Colonic mucosa (tissue), 4 donors: Measurements from ENCODE around the gene XIST. TPM values are rescaled to one million over a fixed set of nuclear protein-coding genes. Genes with fewer than 3 reads are reported as not detected.

ENCODE experiments used
- DNase-seq: peaks from one replicate; pipeline ENCODE4 v3.0.0-alpha.2; 2020
- H3K27ac ChIP-seq: fragments of 200-600 bp; one replicate; pipeline ENCODE4 v1.8.0; 2021
- H3K27me3 ChIP-seq: fragments of 200-600 bp; one replicate; pipeline ENCODE4 v1.8.0; 2021
- H3K36me3 ChIP-seq: fragments of 200-600 bp; one replicate; pipeline ENCODE4 v1.8.0; 2021
- H3K4me1 ChIP-seq: fragments of 200-600 bp; one replicate; pipeline ENCODE4 v1.8.0; 2021; ENCODE audit warnings: mild to moderate bottlenecking
- H3K4me3 ChIP-seq: fragments of 200-600 bp; one replicate; pipeline ENCODE4 v1.8.0; 2021
- H3K9ac ChIP-seq, 2 donors: one replicate each; pipeline ENCODE4 v1.7.0; 2013; ENCODE audit warnings: control low read depth in 2 of 2, low read depth in 2 of 2, low read length in 2 of 2
- H3K9me3 ChIP-seq: fragments of 200-600 bp; one replicate; pipeline ENCODE4 v1.8.0; 2021
- intact Hi-C: fragments of 100-400 bp; cut with DNase I; formaldehyde crosslinking; loops from one replicate; pipeline ENCODE4 v1.14.1; 2022
- total RNA-seq, 2 donors: library from RNA; stranded (reverse); fragmentation: NEBNext Ultra II Directional in 1 of 2; extraction: Animal tissue kit (Norgen Biotek cat#: 25700) in 1 of 2; gene quantifications; one replicate each; pipeline ENCODE4 v1.2.1, GENCODE V29; 2021
- TF ChIP-seq, protein P1 (sequence below): fragments of 200-600 bp; IDR thresholded peaks from one replicate; pipeline ENCODE4 v1.8.0; 2022; ENCODE audit warnings: antibody characterized with exemption, mild to moderate bottlenecking
- donor health status: healthy.
- donor health status: DM: no; HTN: no; CAD: no.
- donor health status: DM: no; HTN: no; CAD: no.

Gene XIST
- total RNA-seq, 2 donors from 2014 or later = 148 to 169 TPM

DNA sequence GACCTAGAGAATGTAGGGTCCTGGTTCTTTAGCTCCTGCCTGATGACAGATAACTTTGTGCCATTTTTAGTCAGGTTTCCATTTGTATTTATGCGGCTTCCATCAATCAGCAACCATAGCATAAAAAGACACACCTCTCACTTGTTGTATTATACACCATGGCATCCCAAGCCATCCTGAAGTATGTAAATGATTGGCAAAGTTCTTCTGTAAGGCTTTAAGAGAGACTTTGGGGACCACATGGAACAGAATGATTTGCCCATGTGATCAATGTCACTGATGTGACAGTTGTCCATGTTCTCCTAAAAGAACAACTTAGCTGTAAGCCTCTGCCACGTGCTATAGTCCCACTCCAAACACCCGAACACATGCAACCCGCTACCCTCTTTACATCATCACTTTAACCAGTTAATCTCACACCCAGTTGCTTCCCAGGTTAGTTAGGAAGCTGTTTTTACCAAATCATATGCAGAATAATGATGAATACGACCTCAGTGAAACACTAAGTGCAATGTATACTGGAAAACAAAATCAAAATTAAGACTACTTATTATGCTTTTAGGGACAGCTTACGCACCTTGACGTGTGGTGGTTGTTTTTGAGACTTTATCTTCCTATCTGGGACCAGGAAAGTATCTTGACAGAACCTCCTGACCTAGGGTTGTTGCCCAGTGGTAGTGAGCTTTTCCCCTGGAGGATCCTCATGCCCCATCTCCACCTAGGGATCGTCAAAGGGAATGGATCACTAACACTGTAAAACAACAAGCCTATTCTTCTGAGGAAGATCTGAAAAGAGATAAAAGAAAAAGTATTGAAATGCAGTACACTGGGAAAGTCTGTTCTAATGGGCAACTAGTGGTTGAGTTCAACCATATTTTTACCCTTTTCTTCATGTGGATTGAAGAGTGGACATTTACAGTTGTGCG is 21.8 kb downstream of the XIST start:
- intact Hi-C loops = no loop called here

DNA sequence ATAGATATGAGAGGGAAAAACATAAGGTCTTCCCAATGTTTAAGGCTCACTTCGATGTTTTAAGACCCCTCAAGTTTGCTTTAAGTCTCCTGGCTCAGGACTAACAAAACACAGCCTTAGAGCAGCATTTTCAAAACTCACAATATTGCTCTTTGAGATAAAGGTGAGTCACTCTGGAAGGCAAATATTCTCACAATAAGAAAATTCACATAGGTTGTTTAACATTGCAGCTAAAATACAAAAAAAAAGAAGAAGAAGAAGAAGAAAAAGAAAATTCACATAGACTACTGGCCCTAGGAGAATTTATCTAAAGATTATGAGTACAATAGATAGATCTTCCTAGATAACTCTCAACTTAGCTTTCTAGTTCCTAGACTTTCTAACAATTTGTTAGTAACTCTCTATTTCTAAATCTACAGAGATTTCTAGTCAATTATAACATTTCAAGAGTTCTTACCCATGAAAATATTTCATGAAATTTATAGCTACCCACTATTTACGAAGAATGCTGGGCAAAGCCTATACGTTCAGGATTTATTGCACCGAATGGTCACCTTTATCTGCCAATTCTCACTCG is 22.5 kb downstream of the XIST start:
- intact Hi-C loops = no loop called here
- DNase-seq = no peak
- H3K9ac ChIP-seq = no peak overlapping the region
- H3K4me3 ChIP-seq = no peak overlapping the region
- no peaks in the 10 kb centered on the region for H3K36me3 ChIP-seq
- H3K4me1 ChIP-seq = no peaks in the 10 kb centered on the region
- TF ChIP-seq, protein P1, sequence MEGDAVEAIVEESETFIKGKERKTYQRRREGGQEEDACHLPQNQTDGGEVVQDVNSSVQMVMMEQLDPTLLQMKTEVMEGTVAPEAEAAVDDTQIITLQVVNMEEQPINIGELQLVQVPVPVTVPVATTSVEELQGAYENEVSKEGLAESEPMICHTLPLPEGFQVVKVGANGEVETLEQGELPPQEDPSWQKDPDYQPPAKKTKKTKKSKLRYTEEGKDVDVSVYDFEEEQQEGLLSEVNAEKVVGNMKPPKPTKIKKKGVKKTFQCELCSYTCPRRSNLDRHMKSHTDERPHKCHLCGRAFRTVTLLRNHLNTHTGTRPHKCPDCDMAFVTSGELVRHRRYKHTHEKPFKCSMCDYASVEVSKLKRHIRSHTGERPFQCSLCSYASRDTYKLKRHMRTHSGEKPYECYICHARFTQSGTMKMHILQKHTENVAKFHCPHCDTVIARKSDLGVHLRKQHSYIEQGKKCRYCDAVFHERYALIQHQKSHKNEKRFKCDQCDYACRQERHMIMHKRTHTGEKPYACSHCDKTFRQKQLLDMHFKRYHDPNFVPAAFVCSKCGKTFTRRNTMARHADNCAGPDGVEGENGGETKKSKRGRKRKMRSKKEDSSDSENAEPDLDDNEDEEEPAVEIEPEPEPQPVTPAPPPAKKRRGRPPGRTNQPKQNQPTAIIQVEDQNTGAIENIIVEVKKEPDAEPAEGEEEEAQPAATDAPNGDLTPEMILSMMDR = no peak
- H3K27ac ChIP-seq = no peak overlapping the region
- no peaks in the 10 kb centered on the region for H3K9me3 ChIP-seq
- H3K27me3 ChIP-seq = no peaks in the 10 kb centered on the region

More for the DNA sequence above, 21.8 kb downstream of the XIST start:
- DNase-seq = no peak
- TF ChIP-seq, protein P1 = no peak
- no peak overlapping the region for H3K9ac ChIP-seq
- no peaks in the 10 kb centered on the region for H3K27me3 ChIP-seq
- H3K9me3 ChIP-seq = no peaks in the 10 kb centered on the region
- H3K4me1 ChIP-seq = no peaks in the 10 kb centered on the region
- H3K36me3 ChIP-seq = no peaks in the 10 kb centered on the region
- no peak overlapping the region for H3K4me3 ChIP-seq
- H3K27ac ChIP-seq = no peak overlapping the region

DNA sequence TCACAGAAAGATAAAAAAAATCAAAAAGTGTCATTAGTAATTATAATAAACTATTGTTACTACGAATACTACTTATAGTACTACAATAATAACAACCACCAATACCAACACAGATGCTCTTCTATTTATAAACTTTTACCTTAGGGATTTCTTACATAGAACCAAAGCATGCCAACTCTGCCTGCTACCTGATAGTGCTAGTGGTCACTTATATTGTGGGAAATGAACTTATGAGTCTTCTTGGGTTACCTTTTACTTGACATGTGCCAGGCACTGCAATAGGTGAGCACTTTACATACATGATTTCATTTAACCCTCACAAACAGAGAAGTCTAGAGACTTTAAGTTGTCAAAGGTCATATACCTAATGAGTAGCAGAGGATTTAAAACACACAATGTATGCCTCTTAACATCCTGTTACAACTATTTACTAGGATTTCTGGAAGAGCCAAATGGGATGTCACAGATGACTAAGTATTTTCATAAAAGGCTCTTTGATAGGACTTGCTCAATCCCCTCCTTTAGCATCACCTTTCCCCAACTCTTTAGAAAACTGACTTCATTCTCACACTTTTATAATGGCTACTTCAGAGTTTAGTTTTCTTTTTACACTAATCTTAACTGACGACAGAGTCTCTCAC is 24.3 kb downstream of the XIST start:
- Histone ChIP-seq H3K36me3 (no peaks in the 10 kb centered on the region), H3K4me3 (no peak overlapping the region)

DNA sequence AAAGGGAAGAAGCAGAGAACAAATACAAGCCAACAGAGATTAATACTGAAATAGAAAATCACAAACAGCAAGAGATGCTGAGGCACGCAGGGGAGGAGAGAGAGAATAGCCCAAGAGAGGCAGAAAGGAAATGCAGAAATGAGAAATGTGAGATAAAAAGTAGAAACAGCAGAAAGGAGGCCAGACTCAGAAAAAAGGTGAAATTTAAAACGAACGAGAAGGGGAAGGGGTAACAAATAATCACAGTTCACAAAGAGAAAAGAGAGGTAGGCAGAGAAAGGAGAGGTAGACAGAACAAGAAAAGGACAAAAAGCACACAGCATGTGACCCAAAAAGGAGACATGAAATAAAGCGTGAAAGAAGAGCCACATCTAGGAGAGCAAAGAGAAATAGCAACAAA is 25.1 kb downstream of the XIST start:
- Histone ChIP-seq H3K36me3 (no peaks in the 10 kb centered on the region), H3K9me3 (no peaks in the 10 kb centered on the region), H3K4me3 (no peak overlapping the region), H3K27me3 (no peaks in the 10 kb centered on the region), H3K4me1 (no peaks in the 10 kb centered on the region), H3K9ac (no peak overlapping the region), H3K27ac (no peak overlapping the region)
- TF ChIP-seq, protein P1 = no peak
- intact Hi-C loops = no loop called here
- DNase-seq = no peak

More for the DNA sequence above, 24.3 kb downstream of the XIST start:
- TF ChIP-seq, protein P1 = no peak
- intact Hi-C loops = no loop called here
- Histone ChIP-seq H3K27ac (no peak overlapping the region), H3K9me3 (no peaks in the 10 kb centered on the region), H3K9ac (no peak overlapping the region), H3K27me3 (no peaks in the 10 kb centered on the region), H3K4me1 (no peaks in the 10 kb centered on the region)
- DNase-seq = no peak

DNA sequence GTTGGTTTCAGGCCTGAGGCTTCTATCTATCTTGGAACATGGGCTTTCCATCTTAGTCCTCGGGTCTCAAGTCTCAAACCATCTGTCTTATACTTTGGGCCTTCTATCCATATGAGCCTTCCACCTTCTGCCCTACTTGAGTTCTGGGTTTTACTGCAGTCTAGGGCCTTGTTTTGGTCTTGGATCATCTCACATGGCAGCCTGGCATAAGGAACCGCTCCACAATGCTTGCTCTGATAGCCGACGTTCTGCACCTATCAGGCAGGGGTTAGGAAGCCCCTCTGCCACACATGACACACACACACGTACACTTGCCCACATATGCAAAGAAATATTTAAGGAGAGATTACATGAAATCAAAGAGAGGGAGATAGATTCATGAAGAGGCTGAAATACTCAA is 25.5 kb downstream of the XIST start:
- DNase-seq = no peak
- Histone ChIP-seq H3K27ac (no peak overlapping the region), H3K4me3 (no peak overlapping the region), H3K9me3 (no peaks in the 10 kb centered on the region), H3K9ac (no peak overlapping the region), H3K36me3 (no peaks in the 10 kb centered on the region), H3K4me1 (no peaks in the 10 kb centered on the region), H3K27me3 (no peaks in the 10 kb centered on the region)
- TF ChIP-seq, protein P1 = no peak
- intact Hi-C loops = no loop called here
